GM21529 (cell line): ENCODE measurements around the gene XAGE3.
"Not testable (repeated sequence)": the region's sequence is repeated elsewhere in the genome, so short reads cannot be mapped to it uniquely, and the experiment has no call there.

ENCODE experiments used
- ATAC-seq: cut with Tn5 transposase; IDR thresholded peaks from one replicate; pipeline ENCODE4 v1.9.1; 2021; ENCODE audit not compliant: unreplicated experiment

The XAGE3 gene

DNA sequence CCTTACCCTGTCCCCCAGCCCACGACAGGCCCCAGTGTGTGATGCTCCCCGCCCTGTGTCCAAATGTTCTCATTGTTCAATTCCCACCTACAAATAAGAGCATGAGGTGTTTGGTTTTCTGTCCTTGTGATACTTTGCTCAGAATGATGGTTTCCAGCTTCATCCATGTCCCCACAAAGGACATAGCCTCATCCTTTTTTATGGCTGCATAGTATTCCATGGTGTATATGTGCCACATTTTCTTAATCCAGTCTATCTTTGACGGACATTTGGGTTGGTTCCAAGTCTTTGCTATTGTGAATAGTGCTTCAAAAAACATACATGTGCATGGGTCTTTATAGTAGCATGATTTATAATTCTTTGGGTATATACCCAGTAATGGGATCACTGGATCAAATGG lies 24.3 kb downstream of the XAGE3 start:
- not testable (repeated sequence) for ATAC-seq

DNA sequence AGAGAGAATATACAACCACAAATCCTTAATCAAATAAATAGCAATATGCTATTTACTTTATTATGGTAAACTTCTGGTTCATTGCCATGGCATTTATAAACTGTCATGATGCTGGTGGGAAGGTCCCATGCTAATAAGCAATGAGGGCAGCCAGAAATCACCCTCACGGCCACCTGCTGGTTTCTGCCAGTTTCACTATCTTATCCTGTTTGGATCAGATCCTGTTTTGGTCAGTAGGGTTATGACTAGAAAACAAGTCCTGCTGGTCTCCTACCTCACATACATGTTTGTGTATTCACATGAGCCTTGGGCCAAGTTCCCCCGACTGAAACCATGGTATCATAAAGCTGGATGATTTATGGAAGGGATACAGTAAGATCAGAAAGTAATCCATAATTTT lies 28.7 kb downstream of the XAGE3 start:
- ATAC-seq, result no peak

DNA sequence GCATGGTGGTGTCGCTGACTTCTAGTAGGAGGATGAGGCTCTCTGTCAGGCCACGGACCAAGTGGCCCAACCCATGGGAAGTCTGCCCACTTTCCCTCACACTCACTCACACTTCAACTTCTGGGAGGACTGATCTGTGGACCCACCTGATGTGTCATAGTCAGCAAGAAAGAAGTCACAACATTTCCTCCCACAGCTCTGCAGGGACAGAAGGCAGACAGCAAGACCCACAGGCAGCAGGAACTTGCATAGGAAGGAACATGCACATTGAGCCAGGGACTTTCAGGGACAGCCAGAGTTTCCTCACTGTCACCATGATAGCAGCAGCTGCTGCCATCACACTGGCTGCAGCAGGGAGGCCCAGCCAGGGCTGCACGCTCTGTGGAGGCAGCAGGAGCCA lies 37.3 kb downstream of the XAGE3 start:
- ATAC-seq, result no peak

DNA sequence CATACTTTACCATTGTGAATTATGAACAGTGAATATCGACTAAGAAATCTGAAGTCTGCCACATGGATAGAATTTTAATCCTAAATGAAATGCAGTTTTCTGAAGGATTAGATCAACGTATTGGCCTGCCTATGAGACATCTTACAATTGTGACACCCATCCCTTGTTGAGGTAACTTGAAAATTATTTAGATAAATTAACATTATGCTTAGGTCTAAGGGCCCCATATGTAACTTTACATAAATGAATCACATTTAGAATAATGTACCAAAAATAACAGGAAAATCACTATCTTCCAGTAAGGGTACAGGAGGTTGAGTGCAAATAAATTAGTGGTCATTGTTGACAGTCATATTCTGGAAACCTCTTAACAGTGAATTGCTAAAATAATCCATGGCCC lies 43.3 kb downstream of the XAGE3 start:
- ATAC-seq, result no peak

DNA sequence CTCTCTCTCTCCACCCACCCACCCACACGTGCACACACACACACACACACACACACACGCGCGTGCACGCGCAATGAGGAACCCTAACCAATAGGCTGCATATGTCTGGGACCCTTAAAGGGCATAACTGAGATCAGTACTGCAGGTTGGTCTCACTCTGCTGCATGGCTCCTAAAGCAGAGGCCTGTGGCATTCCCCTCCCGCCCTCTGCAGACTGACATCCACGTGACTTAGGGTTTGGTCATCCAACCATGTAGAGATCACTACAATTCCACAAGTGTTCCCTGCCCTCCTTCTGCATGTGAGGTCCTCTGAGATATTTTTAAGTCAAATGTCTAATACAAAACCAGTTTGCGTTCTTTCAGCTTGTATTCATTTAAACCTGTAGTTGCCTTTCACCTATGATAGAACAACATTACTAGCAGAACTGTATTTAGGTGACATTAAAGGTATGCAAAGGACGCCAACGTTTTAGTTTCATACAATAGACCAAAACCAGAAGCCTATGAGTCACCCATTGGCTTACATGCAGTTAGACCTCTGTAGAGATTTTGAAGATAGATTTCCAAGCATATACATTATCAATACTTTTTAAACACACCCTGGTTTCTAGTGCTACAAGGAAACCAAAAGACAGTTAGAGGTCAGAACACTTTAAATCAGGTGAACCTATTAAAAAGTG lies 46.7 kb downstream of the XAGE3 start:
- ATAC-seq, result no peak

DNA sequence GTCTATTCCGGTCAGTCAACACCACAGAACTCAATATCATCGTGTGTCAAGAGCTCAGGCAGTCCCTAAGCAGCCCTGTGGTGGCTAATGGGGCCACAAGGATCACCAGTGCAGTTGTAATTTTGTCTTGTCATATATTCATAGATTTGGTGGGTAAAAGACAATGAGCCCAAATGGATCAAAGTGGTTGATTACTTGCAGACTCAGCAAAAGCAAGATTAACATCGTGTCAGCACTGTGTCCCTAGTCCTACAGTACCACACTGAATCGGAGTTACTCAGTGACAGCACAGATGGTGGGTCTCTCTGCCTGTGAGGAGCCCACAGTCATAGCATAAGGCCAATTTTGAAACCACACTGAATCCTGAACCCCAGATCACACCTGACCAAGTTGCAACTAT lies 48.1 kb downstream of the XAGE3 start:
- ATAC-seq, result no peak
